ENCODE results near the gene CACNA2D3. TPM values are rescaled to one million over a fixed set of nuclear protein-coding genes. Genes with fewer than 3 reads are reported as not detected.

Gene CACNA2D3
- total and polyA plus RNA-seq, 12 donors, result 0.26 to 13.7 (median 2.8) TPM; not detected in 1

GRCh38 chr3:54714035-54714434, 591.7 kb downstream of the CACNA2D3 start:
- Histone ChIP-seq H3K27ac (no peak overlapping the region), H3K36me3 (replicated peaks in 1 of 2) (no peaks in the 10 kb centered on the region), H3K4me3 (no peak overlapping the region), H3K4me1 (replicated peaks in 1 of 2) (no peaks in the 10 kb centered on the region), H3K27me3 (no peaks in the 10 kb centered on the region), H3K9me3 (replicated peaks in 1 of 3) (no peaks in the 10 kb centered on the region)
- 75 to 85% (median 83%) methylated on average over 4 to 5 of the region's 5 CpGs for WGBS, 4 donors
- DNase-seq, result no peak
- intact Hi-C loops (cut with DNase I), result no loop called here
- TF ChIP-seq, protein P1, sequence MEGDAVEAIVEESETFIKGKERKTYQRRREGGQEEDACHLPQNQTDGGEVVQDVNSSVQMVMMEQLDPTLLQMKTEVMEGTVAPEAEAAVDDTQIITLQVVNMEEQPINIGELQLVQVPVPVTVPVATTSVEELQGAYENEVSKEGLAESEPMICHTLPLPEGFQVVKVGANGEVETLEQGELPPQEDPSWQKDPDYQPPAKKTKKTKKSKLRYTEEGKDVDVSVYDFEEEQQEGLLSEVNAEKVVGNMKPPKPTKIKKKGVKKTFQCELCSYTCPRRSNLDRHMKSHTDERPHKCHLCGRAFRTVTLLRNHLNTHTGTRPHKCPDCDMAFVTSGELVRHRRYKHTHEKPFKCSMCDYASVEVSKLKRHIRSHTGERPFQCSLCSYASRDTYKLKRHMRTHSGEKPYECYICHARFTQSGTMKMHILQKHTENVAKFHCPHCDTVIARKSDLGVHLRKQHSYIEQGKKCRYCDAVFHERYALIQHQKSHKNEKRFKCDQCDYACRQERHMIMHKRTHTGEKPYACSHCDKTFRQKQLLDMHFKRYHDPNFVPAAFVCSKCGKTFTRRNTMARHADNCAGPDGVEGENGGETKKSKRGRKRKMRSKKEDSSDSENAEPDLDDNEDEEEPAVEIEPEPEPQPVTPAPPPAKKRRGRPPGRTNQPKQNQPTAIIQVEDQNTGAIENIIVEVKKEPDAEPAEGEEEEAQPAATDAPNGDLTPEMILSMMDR (IDR thresholded peaks at IDR 0.05), result no peak
- TF ChIP-seq POLR2A (IDR thresholded peaks at IDR 0.05), result no peak

DNA sequence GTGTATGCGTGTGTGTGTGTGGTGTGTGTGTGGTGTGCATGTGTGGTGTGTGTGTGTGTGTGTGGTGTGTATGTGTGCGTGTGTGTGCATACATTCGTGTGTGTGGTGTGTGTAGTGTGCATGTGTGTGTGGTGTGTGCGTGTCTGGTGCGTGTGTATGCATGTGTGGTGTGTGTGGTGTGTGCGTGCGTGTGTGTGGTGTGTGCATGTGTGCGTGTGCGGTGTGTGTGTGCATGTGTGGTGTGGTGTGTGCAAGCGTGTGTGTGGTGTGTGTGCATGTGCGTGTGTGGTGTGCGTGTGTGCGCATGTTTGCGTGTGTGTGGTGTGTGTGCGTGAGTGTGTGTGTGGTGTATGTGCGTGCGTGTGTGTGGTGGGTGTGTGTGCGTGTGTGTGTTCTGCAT, 595.2 kb downstream of the CACNA2D3 start:
- intact Hi-C loops (cut with DNase I), result no loop called here
- no peak for TF ChIP-seq POLR2A (IDR thresholded peaks at IDR 0.05)
- TF ChIP-seq, protein P1 (IDR thresholded peaks at IDR 0.05), result no peak
- H3K27ac ChIP-seq, result no peak overlapping the region
- H3K4me1 ChIP-seq (replicated peaks in 1 of 2), result no peaks in the 10 kb centered on the region
- no peak for DNase-seq
- no peaks in the 10 kb centered on the region for H3K36me3 ChIP-seq (replicated peaks in 1 of 2)
- 90 to 93% (median 91%) methylated on average over 18 of the region's 18 CpGs for WGBS, 4 donors
- no peaks in the 10 kb centered on the region for H3K27me3 ChIP-seq
- H3K9me3 ChIP-seq (replicated peaks in 1 of 3), result no peaks in the 10 kb centered on the region
- no peak overlapping the region for H3K4me3 ChIP-seq

DNA sequence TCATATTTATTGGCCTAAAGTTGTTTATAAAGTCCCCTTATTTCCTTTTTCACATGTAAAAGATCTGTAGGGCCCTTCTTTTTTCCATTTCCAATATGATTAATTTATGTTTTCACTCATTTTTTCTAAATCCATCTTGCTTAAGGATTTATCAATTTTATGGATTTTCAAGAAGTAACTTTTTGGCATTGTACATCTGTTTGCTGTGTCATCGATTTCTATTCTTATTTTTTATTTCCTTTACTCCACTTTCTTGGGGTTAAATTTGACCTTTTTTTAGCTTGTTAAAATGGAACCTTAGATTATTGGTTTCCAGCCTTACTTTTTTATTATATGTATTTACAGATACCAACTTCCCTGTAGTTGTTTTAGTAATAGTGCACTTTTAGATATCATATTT, 597.6 kb downstream of the CACNA2D3 start:
- H3K4me3 ChIP-seq, result no peak overlapping the region
- no peak for DNase-seq
- H3K27ac ChIP-seq, result no peak overlapping the region
- intact Hi-C loops (cut with DNase I), result no loop called here
- no peaks in the 10 kb centered on the region for H3K9me3 ChIP-seq (replicated peaks in 1 of 3)
- H3K27me3 ChIP-seq, result no peaks in the 10 kb centered on the region
- WGBS, 4 donors, result 77 to 85% (median 80%) methylated on average over 1 of the region's 1 CpG
- no peak for TF ChIP-seq POLR2A (IDR thresholded peaks at IDR 0.05)
- TF ChIP-seq, protein P1 (IDR thresholded peaks at IDR 0.05), result no peak
- no peaks in the 10 kb centered on the region for H3K36me3 ChIP-seq (replicated peaks in 1 of 2)
- H3K4me1 ChIP-seq (replicated peaks in 1 of 2), result no peaks in the 10 kb centered on the region

DNA sequence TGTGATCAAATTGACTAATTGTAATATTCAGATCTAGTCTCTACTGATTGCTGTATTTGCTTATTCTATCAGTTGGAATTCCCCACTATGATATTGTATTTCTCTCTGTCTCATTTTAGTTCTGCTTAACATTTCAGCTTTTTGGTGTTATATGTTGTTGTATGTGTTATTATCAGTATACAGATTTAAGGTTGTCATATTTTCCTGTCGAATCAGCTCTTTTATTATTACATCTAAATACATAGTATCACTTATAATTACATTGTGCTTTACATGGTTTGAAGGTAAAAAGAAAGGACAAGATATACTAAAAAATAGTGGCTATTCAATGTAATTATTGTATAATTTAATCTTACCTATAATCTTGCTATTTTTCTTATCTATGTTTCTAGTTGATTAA, 598.3 kb downstream of the CACNA2D3 start:
- Histone ChIP-seq H3K4me3 (no peak overlapping the region), H3K4me1 (replicated peaks in 1 of 2) (no peaks in the 10 kb centered on the region), H3K36me3 (replicated peaks in 1 of 2) (no peaks in the 10 kb centered on the region), H3K27me3 (no peaks in the 10 kb centered on the region), H3K27ac (no peak overlapping the region), H3K9me3 (replicated peaks in 1 of 3) (no peaks in the 10 kb centered on the region)
- no peak for DNase-seq
- no peak for TF ChIP-seq POLR2A (IDR thresholded peaks at IDR 0.05)
- TF ChIP-seq, protein P1 (IDR thresholded peaks at IDR 0.05), result no peak
- intact Hi-C loops (cut with DNase I), result no loop called here
- 79 to 96% (median 82%) methylated on average over 1 of the region's 1 CpG for WGBS, 4 donors
